ENCODE measurements around the gene TTLL3.
"Not testable (repeated sequence)": the region's sequence is repeated elsewhere in the genome, so short reads cannot be mapped to it uniquely, and the experiment has no call there.

Gene TTLL3

GRCh38 chr3:9809615-9810432 is at the start of gene TTLL3:
Gene TTLL3, plus strand, starts transcription at chr3:9810262. Its CDS starts 400 bp downstream, at chr3:9810662.
- peak; percentile 17 for DNase-seq (ENCODE audit: low read depth)

GRCh38 chr3:9760779-9761505 is 49.1 kb upstream of the TTLL3 start:
- DNase-seq (ENCODE audit: low read depth) = no peak

GRCh38 chr3:9761919-9762318 is 48.1 kb upstream of the TTLL3 start:
- DNase-seq (ENCODE audit: low read depth) = no peak

- DNase-seq (ENCODE audit: low read depth) = no peak
Measured at GRCh38 chr3:9762871-9763270, 47.2 kb upstream of the TTLL3 start.

GRCh38 chr3:9765865-9766264 is 44.2 kb upstream of the TTLL3 start:
- no peak for DNase-seq (ENCODE audit: low read depth)

- DNase-seq (ENCODE audit: low read depth) = no peak
Measured at GRCh38 chr3:9767418-9767817, 42.6 kb upstream of the TTLL3 start.

GRCh38 chr3:9768141-9768775 is 41.8 kb upstream of the TTLL3 start:
- no peak for DNase-seq (ENCODE audit: low read depth)

- no peak for DNase-seq (ENCODE audit: low read depth)
Measured at GRCh38 chr3:9769012-9769411, 41.0 kb upstream of the TTLL3 start.

- DNase-seq (ENCODE audit: low read depth) = peak; percentile 25
Measured at GRCh38 chr3:9769426-9770275, 40.4 kb upstream of the TTLL3 start, which contains the start of gene CAMK1. Gene CAMK1, minus strand, starts transcription at chr3:9769947. Its CDS starts 2,198 bp downstream, at chr3:9767749.

- no peak for DNase-seq (ENCODE audit: low read depth)
Measured at GRCh38 chr3:9770276-9770812, 39.7 kb upstream of the TTLL3 start.

- not testable (repeated sequence) for DNase-seq (ENCODE audit: low read depth)
Measured at GRCh38 chr3:9771007-9771406, 39.1 kb upstream of the TTLL3 start.

- DNase-seq (ENCODE audit: low read depth) = no peak
Measured at GRCh38 chr3:9776896-9777693, 33.0 kb upstream of the TTLL3 start.

GRCh38 chr3:9777694-9778021 is 32.4 kb upstream of the TTLL3 start:
- DNase-seq (ENCODE audit: low read depth) = no peak

- no peak for DNase-seq (ENCODE audit: low read depth)
Measured at GRCh38 chr3:9778143-9779074, 31.7 kb upstream of the TTLL3 start.

GRCh38 chr3:9779075-9779593 is 30.9 kb upstream of the TTLL3 start:
- DNase-seq (ENCODE audit: low read depth) = no peak

- DNase-seq (ENCODE audit: low read depth) = no peak
Measured at GRCh38 chr3:9779721-9780457, 30.2 kb upstream of the TTLL3 start.

GRCh38 chr3:9780458-9780812 is 29.6 kb upstream of the TTLL3 start:
- DNase-seq (ENCODE audit: low read depth) = no peak

GRCh38 chr3:9780910-9781309 is 29.2 kb upstream of the TTLL3 start:
- no peak for DNase-seq (ENCODE audit: low read depth)

- DNase-seq (ENCODE audit: low read depth) = no peak
Measured at GRCh38 chr3:9781551-9781950, 28.5 kb upstream of the TTLL3 start.

All from T-helper 22 cell (primary cell).